NCI-H1436 (cell line): ENCODE data around the gene ZNF507.

Experiments used
- DNase-seq: peaks from one replicate; lab custom pipeline; 2025; lab: John Stamatoyannopoulos, UW

ZNF507 gene

DNA sequence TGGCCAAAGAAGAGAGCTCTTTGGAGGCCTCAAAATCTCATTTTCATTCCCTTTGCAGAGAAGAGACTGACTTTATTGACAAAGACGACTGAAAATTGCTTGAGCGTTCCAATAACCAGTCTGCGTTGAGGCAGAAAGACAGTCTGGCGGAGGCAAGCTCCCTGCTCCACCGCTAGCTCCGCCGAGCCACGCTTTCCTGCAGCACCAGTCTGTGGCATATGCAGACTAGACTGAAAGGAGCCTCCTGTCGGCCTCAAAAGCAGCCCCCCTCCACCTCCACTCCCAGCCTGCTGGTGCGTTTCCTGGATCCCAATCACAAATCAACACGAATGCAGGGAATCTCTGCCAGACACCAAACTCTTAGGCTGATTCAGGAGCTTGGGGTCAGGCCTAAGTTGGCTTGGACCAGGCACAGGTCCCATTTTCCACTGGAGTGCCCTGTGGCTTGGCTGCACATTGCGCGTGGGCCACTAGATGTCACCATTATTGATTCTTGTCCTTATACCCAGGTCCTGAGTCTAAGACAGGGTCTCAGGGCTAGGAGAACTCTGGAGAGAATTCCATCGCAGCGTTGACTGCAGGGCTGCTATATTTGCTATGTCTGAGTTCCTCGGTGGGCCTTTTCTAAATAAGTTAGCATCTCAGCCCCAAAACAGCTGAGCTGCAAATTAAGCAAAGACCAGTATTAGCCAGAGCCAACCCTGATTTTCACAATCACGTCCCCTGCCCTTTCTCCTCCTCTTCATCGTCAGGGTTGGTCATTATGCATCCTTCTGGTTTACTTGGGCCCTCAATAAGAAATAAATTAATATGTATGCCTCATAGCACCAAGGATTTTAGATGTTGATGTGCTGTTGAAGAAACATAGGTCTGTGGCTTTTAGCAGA is 5.2 kb upstream of the ZNF507 start:
- DNase-seq = peak; percentile 1

DNA sequence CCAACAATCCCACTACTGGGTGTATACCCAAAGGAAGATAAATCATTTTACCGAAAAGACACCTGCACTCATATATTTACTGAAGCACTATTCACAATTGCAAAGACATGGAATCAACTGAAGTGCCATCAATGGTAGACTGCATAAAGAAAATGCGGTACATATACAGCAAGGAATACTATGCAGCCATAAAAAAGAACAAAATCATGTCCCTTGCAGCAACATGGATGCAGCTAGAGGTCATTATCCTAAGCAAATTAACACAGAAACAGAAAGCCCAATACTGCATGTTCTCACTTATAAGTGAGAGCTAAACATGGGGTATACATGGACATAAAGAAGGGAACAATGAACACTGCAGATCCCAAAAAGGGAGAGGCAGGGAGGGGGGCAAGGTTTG is 2.7 kb upstream of the ZNF507 start:
- DNase-seq = no peak

DNA sequence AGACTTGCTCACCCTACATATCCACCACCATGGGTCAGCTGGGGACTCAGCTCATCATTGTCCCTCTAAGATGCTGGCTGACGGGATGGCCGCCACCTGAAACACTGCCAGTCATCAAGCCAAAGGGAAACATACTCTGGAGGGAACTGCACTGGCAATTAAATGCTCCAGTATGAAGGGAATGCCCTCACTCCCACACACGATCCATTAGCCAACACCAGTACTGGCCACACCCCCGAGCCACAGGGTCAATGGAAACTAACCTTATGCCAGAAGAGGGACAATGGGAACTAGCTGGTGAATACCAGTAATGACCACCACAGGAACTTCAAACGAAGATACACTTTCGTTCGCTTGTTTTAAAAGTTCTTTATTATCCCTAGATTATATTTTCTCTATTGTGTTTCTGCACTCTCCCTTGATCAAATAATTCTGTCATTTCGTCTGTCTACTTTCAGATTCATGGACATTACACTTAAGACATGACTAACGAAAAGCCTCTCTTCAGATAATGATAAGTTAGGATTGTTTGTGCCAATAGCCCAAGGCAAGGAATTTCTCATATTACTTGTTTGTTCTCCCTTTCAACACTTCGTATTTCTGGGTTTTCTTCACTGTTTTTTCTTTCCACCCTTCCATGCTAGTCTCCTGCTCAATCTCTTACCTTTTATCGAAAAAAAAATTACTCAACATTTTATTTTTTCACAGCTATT is 1.7 kb upstream of the ZNF507 start:
- DNase-seq = no peak

DNA sequence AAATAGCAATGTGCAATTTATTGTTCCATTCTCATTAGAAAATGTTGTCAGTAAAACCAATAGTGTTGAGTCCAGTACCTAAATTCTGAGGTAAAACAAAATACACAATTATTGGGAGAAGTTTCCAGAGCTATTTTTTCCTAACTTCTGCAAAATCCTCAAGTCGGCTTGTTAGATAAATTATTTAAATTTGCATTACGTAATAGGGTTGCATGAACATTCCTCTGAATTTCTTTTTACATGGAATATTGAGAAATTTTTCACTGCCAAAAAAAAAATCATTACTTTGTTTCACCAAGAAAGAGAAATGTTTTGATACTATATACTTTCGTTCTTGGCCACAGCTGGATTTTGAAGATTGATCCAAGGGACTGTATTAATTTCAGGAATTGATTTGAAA is 1.5 kb downstream of the ZNF507 start:
- DNase-seq = no peak

DNA sequence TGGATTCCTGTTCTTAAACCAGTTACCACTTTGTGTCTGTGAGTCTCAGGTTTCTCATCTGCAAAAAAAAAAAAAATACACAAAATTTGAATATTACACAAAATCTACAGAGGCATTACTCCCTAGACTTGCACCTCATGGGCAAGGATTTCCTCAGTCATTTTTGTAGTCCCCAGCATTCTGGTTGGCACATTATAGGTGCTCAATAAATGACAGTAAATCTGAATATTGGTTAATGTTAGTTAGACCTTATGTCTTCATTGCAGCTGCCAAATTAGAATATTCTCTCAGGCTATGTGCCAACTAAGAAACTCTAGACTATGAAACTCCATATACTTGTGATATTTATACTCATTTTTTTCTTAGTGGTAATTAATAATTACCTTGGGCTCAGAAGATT is 2.2 kb downstream of the ZNF507 start:
- DNase-seq = no peak

DNA sequence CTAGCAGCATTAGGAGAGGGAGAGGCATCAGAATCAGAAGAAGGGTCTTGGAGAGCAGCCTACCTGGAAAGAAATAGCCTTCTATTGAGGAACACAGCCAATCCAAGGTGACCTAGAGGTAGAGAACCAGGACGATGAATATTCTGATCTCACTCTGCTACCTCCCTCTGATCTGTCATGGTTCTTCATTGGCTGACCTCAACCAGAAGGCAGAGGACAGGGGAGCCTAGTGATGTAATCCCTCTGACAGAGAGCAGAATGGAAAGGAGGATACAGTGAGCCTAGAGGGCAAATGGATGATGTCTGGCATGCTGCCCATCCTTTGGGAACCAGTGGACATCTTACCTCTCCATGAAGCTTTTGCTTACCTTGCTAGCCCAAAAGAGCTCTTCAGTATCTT is 3.6 kb downstream of the ZNF507 start:
- DNase-seq = no peak

DNA sequence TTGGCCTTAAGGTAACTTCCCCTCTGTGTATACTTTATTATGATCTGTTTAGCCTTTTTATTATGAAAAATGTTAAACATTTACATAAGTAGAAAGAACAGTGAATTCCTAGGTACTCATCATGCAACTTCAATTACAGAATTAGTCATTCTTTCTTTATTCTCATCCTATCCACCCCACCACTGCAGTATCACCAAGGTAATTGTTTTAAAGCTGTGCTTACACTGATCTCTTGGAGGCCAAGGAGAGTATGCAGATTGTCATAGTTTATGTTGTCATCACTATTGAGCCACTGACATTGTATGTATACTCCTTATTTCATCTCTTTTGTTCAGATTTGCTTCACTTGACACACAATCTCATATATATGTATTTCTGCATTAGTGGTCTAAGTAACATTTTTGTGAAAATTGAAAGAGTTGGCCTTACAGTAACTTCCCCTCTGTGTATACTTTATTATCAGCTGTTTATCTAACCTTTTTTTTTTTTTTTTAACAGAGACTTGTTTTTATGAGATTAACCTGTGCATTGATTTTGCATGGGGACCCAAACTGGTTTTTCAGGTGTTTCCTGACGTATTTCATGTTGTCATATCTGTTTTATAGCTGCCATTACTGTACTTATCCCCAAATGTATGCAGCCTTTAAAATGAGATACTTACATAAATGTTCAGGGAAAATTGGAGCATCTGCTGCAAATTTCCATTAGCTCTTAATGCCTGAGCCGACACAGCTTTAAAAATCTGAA is 4.5 kb downstream of the ZNF507 start:
- DNase-seq = no peak

DNA sequence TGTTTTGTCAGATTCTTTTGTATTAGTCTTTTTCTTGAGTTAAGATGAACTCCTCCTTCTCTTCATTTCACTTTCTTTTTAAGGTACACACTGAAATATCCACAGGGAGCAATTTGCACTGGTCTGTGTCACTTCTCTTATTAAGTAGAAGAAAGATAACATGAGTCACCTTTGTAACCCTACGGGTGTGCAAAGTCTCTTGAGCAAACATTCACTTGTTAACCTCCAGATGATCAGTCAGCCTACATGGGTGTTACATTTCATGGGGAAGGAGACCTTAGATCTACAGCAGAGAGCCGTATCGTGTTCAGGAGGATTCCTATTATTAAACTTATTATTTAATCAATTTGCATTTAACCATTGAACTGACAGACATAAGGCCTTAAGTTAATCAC is 5.1 kb downstream of the ZNF507 start:
- no peak for DNase-seq

DNA sequence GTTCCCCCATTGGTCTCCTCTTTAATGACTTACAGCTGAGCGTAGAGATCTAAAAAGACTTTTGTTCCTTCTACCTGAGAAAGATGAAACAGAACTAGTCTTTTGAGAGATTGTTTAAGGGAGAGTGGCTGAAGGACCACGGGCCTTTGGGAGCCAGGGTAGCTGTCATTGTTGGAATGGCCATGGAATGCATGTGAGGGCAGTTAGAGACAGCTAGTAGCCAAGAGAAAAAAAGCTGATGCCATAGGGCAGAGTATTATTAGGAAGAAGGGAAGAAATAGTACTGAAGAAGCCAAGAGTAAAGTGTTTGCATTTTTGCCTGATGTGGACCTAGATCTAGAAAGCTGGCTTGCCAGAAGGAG is 5.6 kb downstream of the ZNF507 start:
- no peak for DNase-seq

DNA sequence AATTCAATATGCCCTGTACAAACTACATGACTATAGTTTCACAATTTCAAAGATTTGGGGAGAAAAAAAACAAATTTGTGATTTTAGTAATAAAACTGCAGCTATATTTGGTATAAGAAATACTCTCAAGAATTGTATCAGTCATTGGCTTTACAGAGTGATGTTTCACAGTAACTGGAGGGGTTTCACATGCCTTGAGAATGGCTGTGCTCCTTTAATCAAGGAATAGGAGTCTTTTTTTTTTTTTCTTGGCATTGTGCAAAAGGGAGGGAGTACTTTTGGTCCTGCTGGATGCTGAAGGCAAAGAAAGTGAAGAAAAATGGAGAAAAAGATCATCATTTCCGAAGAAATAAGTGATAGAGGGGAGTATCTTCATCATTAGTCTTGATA is 6.8 kb downstream of the ZNF507 start:
- no peak for DNase-seq

DNA sequence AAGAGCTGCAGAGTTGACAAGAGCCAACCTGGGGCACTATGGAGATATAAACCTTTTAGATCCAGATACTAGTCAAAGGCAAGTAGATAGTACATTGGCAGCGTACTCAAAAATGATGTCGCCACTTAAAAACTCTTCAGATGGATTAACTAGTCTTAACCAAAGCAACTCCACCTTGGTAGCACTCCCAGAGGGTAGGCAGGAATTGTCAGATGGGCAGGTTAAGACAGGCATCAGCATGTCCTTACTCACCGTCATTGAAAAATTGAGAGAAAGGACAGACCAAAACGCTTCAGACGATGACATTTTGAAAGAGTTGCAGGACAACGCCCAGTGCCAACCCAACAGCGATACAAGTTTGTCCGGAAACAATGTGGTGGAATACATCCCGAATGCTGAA is 8.9 kb downstream of the ZNF507 start:
- no peak for DNase-seq

DNA sequence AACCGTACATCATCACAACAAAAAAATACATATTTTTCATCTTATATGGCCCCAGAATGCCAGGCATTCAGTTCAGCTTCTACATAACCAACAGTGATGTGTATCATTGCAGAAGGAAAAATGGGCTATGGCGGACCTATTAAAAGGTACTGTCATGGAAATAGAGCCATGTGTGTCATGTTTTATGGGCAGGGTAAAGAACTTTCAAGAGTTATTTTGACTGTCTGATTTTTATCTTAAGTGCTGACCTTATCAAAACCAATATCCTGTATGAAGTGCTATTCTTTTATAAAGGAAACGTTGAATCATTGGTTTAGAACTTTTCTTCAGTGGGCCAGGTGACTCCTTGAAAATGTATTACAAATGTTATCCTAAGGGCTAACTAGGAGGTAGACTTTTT is 9.9 kb downstream of the ZNF507 start:
- DNase-seq = no peak

DNA sequence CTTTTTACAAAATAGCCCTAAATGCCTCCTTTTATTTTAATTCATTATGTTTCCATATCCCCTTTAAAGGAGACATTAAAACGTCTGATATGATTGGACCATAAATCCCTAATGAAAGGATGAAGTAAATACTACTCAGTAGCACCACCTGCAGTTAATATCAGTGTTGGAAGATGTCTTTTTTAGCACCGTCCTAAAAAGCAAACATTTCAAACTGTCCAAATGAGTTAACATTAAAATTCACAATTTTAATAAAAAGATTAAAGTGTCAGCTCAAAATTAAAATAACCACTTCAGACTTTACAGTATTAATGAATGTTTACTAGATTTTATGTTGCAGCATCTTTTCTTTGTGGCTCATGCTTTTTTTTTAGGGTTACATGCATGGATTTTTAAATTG is 12.3 kb downstream of the ZNF507 start:
- DNase-seq = no peak

DNA sequence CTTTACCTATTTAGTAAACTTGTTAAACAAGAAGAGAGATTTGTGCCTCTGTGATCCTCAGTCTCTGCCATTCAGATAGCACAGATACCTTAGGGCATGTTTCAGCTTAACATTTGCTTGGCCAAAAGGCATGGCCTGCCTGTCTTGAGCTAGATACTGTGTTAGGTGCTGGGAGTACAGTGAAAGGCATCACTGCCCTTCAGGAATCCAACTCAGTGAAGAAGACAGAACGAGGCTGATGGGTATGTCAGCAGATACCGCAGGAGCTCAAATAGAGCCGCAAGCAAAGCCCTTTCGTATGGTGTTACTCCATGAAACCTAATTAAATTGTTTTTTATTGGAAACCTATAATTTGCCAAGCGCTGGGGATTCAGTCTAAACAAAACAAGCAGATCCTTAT is 12.9 kb downstream of the ZNF507 start:
- DNase-seq = no peak

DNA sequence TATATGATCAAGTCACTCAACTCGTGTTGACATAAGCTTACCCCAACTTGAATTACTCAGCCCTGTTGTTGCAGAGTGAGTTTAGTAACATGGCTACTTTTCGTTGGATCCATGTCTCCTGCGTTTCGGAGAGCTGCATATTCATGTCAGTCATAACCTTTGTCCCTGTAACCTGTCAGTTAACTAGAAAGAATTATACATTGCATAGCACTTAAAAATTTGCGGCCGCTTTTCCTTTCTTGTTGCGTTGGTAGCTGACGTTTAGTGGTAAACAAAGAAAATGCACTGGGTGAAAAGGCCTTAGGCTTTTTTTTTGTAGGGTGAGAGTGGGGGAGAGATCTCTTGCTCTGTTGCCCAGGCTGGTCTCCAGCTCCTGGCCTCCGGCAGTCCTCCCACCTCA is 14.2 kb downstream of the ZNF507 start:
- no peak for DNase-seq

DNA sequence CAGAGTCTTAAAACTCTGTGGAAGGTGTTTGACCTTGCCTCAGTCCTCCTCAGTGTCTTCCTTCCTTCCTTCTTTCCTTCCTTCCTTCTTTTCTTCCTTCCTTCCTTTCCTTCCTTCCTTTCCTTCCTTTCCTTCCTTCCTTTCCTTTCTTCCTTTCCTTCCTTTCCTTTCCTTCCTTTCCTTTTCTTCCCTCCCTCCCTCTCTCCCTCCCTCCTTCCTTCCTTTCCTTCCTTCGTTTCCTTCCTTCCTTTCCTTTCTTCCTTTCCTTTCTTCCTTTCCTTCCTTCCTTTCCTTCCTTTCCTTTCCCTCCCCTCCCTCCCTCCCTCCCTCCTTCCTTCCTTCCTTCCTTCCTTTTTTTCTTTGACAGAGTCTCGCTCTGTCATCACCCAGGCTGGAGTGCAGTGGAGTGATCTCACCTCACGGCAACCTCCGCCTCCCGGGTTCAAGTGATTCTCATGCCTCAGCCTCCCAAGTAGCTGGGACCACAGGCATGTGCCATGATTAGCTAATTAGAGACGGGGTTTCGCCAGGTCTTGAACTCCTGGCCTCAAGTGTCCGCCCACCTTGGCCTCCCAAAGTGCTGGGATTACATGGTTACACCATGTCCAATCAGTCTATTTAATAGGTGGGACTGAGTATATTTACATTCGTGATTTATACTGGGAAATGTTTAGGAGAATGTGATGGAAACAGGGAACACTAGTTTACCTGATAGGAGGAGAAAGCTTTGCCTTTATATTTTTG is 16.3 kb downstream of the ZNF507 start:
- no peak for DNase-seq

DNA sequence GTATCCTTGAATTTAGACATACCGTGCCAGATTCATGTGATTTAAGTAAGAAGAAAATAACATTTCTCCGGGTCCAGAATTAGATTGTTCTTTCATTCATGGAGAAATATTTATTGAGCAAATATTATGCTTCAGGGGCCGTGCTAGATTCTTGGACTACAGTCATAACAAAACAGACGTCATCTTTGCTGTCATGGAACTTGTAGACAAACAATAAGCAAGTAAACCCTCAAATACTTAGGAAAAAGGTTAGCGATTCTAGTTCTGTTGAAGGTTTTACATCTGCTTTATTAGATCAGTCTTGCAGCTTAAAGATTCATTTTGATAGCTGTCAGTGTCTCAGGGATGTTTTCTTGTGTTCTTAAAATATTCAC is 16.9 kb downstream of the ZNF507 start:
- no peak for DNase-seq

DNA sequence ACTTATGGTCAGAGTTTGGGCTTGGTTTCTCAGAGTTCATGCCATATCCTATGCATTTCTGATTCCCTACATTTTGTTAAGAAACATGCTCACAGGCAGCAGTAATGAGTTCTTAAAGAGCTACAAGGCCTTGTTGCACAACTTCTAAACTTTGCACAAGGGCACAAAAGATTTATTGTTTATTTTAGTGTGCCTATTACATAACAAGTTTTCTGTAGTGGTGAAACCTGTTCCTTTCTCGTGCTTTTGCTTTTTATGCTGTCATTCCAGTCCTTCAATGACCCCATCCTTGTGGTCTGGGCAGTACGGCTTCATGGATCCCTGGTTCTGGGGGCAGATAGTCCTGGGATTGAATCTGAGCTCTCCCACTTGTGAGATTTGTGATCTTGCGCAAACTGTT is 17.8 kb downstream of the ZNF507 start:
- no peak for DNase-seq

DNA sequence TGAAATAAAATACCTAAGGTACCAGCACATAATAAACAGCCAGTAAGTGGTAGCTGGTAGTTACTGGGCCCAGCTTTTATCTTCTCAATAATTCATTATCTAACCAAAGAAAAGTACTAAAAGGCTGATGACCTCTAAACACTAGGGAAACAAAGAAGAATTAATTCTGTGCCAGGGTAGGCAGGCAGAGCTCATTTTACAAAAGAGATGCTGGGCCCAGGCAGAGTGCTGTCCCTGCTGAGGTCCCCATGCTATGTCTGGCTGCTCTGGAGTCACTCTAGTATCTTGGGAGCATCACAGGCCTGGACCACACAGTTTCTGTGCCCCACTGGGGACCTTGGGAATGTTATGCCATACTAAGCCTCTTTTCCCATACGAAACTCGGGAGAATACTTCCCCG is 18.2 kb downstream of the ZNF507 start:
- no peak for DNase-seq

DNA sequence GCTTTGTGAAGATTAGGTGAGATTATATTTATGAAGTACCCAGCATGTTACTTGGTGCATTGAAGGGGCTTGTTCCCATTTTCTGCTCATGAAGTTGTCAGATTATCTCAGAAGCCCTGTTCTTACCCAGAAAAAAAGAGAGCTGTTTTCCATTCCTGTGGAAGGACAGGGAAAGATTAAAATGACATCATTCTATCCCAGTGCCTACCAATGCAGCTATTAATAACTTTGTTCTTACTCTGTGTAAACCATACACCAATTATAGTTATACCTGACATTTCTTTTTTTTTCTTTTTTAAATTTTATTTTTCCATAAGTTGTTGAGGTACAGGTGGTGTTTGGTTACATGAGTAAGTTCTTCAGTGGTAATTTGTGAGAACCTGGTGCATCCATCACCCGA is 18.6 kb downstream of the ZNF507 start:
- no peak for DNase-seq

DNA sequence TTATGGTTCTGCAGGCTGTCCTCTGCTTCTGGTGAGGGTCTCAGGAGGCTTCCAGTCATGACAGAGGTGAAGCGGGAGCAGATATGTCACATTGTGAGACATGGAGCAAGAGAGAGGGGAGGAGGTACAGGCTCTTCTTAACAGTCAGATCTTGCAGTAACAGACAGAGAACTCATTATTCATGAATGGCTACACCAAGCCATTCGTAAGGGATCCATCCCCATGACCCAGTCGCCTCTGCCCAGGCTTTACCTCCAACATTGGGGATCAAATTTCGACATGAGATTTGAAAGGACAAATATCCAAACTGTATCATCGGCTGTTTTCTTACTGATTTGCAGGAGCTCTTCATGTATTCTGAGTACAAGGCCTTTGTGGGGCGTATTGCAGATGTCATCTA is 21.7 kb downstream of the ZNF507 start:
- no peak for DNase-seq

DNA sequence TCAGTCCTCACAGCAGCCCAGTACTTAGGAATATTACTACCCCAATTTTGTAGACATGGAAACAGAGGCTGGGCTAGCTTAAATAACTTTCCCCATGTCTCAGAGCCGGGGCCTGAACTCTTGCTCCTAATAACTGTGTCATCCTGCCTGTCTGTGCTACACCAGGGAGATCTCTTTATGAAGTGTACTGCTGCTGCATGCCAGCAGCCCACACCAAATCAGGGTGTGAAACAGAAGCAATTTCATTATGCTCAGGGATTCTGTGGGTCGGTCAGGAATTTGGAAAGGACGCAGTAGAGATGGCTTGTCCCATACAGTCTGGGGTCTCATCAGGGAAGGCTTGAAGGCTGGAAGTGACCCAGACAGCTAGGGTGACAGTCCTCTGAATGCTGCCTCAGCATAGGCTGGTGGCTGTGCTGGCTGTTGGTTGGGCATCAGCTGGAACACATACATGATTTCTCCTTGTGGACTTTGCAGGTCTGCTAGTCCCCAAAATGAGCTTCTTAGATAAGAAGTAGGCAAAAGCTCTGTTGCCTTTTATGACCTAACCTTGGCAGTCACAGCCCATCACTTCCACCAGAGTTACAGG is 22.6 kb downstream of the ZNF507 start:
- no peak for DNase-seq
